Stimulated activated naive CD4-positive, alpha-beta T cell treated with Interleukin-2 at 50 U/mL for 16 hours (primary cell): ENCODE results near the gene CLMN.

Experiments
- DNase-seq: peaks from one replicate; lab custom pipeline; 2025; lab: John Stamatoyannopoulos, UW

CLMN gene

DNA sequence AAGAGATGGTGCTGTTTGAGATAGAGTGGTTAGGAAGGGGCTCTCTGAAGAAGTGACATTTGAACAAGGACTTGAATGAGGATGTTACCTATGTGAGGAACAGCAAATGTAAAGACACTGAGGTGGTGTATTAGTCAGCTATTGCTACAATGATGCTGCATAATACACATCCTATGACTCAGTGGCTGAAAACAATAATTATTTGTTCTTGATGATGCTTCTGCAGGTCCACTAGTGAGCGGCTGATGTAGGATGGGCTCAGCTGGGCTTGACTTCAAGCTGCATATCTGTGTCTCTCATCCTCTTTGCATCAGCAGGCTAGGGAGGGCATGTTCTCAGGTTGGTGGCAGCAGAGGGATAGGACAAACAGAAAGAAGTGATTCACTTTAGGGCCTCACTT, 21.4 kb upstream of the CLMN start:
- no peak for DNase-seq

DNA sequence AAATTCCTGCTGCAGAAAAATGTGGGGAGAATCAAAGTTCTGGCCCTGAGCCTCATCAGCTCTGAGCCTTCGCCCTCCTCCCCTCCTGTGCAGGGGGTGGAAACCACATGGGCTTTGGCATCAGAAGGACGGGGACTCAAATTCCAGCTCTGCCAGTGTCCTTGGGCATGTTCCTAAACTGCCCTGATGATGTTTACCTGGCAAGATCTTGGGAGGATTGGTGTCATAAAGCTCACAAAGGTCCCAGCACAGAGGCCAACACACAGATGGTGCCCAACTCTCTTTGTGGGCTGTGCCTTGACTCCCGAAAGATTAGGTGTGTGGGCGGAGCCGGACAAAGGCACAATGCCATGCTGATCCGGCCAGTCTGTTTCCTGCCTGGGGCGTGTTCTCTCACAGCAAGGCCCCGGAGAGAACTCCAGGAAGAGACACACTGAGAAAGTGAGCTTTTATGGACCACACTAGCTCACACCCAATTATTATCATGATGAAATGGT, 20.5 kb upstream of the CLMN start:
- no peak for DNase-seq

DNA sequence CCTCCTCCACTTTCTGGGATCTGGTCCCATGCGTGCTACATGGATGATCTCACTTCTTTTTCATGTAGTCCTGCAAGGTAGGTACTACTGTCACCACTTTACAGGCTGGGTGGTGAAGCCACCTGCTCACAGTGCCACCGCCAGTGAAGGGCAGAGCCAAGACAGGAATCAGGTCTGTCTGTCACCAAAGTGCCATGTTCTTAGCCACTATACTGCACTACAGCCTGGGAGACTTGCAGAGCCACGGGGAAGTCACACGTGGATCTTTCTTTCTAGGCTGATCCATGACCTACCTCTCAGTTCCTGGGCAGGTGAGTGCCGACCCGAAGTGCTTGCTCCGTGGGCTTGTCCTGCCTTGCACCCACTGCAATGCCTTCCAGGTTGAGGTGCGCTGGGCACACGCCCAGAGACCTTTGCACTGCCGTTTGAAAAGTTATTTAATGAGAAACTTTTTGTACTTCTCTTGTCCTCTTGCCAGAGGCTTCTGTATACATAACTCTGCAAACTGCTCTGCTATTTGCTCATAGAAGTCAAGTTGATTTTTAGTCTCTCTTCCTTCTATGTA, 19.7 kb upstream of the CLMN start:
- DNase-seq, result no peak

DNA sequence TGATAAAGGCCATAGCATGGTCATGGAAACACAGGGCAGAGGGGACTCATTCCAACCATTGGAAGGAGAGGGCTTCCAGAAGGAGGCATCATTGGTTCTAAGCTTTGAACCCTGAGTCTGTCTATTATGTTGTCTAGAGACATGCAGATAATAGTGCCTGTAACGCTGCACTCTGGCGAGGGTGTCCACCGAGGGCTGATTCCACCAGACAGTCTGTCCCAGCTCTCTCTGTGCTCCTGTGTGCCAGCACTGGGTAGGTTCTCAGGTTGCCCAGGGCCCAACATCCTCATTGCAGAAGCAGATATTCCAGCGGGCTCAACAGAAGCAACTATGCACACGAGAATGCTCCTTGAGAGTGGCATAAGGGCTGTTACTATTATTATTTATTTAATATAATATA, 18.7 kb upstream of the CLMN start:
- no peak for DNase-seq

DNA sequence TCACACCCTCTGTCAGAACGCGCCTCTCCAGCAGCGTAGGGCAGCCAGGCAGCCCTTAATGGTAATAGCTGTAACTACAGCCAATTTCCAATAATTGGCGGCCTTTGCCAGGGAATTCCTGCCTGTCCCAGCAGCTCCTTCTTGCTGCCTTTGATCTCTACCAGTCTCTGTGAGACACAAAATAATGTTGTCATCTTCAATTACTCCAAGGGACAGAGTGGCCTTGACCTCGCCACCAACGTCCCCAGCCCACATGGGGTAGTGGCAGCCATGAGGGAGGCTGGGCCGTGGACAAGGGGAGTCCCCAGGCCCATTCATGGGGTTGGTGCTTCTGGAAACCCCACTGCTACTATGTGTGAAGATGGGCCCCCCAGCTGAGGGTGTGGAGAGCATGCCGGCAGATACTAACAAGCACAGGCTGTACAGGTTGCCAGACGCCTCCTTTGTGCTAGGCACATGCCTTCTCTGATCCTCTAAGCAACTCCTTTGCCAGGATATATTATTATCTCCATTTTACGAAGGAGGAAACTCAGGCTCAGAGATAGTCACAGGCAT, 17.4 kb upstream of the CLMN start:
- DNase-seq, result no peak

DNA sequence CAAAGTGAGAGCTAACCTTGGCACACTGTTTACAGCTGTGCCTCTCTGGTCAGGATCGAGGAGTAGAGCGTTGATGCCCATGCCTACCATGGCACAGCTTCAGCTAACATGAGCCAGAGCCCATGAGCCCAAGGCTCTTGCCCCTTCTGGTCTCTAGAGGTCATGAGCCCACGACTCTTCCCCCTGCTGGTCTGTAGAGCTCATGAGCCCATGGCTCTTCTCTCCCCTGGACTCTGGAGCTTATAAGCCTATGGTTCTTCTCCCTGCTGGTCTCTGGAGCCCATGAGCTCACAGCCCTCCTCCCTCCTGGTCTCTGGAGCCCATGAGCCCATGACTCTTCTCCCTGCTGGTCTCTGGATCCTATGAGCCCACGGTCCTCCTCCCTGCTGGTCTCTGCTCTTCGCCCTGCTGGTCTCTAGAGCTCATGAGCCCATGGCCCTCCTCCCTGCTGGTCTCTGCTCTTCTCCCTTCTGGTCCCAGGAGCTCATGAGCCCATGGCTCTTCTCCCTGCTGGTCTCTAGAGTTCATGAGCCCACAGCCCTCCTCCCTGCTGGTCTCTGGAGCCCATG, 16.6 kb upstream of the CLMN start:
- no peak for DNase-seq

DNA sequence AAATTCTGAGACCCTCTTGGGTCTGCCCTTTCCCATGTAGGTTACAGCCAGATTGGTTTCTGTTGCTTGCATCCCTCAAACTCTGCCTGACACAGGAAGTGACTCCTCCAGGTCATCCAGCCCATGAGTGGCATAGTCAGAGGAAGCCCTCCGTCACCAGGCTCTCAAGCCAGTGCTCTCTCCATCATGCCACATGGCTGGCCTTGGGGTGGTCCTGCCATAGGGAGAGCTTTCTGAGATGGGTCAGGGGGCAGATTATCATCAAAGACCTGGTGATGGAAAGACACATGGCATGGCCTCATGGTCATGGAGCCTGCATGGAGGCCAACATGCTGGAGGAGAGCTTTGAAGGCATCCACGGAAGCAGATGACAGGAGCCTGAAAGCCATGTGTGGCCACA, 15.4 kb upstream of the CLMN start:
- DNase-seq, result no peak

DNA sequence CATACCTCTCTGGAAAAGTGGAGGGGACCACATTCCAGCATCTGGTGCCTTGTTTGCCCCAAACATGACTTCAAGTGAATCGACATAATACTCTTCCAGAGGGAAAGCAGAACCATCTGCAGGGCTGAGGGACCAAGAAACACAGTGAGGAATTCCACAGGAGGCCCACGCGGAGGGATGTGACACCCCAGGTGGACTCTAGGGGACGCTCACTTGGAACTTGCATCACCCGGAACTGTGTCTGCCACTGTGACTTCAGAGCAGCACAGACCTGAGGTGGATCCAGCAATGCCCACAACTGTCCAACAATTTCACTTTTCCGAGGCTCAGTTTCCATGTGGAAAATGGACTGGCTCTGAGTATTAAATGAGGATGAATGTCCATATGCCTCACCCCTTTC, 14.3 kb upstream of the CLMN start:
- DNase-seq, result no peak

DNA sequence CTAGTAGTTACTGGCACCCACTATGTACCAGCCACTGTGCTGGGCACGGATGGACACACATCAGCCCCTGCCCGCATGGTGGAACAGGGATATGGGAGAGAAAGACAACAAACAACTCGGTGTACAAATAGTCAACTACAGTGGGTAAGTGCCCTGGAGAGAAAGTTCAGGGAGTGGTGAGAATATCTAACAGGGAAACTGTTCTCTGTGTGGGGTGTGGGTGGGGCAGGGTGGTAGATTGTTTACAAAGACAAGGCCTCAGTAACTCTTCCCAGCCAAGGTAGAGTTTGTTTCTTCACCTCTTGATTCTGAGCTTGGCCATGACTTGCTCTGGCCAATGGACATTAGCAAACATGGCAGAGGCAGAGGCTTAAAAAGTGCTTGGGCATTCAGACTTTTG, 12.9 kb upstream of the CLMN start:
- DNase-seq, result no peak

DNA sequence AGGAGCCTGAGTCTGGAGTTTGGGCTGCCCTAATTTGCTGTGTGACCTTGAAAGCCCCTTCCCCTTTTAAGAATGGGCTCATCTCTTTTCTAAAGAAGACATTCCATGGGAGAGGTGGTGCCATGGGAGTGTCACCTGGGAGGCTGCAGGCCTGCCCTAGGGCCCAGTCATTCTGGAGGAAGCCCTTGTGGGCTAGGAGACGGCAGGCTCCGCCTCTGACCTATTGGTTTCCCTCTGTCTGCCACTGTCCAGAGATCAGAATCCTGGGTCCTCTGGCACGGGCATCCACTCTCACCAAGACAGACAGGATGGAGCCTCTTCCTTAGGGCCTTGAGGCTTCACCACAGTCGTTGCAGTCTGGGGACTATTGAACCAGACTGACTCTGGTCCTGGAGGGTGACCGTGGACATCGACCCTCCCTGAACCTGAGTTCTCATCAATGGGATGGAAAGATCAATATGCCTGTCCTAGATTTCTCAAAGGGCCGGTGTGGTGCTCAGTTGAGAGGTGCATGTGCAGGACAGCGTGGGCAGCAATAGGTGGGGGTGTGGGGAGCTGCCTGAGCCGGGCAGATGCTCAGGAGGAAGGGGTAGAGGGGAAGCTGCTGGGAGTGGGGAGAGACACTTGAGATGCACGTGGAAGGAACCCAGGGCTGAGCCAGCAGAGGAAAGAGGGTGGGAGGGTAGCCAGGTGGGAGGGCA, 12.2 kb upstream of the CLMN start:
- no peak for DNase-seq

DNA sequence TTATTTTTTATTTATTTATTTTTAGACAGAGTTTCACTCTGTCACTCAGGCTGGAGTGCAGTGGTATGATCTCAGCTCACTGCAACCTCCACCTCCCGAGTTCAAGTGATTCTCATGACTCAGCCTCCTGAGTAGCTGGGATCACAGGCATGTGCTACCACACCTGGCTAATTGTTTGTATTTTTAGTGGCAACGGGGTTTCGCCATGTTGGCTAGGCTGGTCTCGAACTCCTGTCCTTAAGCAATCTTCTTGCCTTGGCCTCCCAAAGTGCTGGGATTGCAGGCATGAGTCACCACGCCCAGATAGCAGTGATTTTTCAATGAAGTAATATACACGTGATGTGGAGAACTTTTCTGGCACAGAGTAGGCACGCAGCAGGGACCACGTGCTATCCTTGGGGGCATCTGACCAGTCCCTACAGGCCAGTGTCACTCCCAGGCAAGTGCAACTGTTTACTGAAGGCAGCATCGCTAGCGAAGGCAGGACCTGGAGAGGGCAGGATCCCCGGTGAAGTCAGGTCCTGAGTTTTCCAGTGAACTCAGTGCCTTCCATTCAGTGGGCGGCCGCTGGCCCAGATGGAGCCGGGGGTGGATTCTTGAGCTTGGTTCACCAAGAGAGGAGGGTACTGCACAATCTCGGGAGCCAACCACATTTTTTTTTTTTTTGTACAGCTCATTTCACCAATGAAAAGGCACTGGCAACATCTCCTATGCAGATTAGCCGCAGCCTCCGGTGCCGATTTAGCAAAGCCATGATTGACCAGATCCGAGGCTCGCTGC, 11.1 kb upstream of the CLMN start:
- DNase-seq, result no peak

DNA sequence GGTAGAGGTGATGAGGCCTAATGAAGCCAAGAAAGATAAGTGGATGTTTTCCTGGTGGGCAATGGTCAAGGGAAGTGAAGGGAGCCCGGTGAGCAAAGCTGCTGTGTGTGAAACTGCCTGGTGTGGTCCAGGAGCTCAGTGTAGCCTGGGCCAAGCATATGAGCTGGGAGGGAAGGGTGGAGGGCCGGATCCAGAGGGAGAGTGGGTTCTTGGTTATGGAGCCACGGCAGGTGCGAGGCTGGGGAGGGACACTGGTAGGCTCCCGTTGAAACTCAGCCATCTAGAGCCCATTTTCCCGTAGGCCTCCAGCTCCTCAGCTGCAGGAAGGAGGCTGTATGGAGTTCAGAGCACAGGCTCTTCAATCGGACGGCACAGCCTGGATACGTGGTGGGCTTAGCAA, 10.2 kb upstream of the CLMN start:
- DNase-seq, result no peak

DNA sequence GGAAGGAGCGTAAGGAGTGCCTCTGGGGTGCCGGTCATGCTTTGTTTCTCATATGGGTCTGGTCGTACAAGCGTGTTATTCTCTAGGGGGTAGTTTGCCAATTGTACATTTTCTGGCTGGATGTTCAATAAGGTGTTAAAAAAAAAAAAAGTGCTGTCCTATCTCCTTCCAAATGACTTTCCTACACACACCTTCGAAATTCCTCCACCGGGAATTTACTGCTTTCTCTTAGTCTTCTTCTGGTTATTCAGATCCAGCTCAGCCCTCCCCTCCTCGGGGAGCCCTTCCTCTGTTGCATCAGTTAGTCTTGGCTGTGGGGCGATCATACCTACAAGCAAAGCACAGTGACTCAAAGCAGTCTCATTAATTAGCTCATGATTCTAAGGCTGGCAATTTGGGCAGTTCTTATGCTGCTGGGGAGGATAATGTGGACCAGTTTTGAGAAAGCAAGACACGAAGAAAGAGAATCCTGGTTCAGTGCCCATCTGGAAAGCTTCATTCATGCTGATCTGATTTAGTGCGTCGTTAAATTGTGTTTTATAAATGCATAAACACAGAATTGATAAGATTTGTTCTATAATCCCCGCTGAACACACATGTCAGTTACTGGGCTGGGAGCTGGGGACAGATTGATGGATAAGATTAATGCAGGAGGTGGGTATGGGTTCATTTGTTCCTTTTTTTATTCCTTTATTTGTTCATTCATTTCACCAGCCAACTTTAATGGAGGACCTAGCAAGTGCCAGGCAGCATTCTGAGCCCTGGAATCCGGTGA, 9.2 kb upstream of the CLMN start:
- no peak for DNase-seq

DNA sequence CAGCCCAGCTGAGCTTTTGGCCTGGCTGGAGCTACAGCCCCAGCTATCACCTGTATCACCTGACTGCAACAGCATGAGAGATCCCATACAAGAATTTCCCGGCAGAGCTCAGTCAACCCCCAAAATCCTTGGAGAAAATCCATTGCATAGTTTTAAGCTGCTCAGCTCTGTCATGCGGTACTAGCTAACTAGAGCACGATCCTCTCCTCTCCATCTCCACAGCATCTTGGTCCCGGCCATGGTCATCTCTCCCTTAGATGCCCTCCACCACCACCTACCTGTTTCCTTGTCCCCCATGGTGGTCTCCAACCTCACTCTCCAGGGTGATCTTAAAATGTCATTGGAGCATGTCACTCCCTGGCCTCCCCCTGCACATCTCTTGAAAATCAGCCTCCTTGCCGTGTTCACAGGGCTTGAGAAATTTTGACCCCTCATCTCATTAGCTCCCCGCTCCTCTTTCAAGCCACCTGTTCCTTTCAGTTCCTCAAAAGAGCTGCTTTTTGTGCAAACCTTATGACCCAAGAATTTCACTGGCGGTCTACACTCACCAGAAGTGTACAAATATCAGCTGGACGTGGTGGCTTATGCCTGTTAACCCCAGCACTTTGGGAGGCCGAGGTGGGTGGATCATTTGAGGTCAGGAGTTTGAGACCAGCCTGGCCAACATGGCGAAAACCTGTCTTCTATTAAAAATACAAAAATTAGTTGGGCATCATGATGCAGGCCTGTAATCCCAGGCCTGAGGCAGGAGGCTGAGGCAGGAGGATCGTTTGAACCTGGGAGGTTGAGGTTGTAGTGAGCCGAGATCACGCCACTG, 8.1 kb upstream of the CLMN start:
- no peak for DNase-seq

DNA sequence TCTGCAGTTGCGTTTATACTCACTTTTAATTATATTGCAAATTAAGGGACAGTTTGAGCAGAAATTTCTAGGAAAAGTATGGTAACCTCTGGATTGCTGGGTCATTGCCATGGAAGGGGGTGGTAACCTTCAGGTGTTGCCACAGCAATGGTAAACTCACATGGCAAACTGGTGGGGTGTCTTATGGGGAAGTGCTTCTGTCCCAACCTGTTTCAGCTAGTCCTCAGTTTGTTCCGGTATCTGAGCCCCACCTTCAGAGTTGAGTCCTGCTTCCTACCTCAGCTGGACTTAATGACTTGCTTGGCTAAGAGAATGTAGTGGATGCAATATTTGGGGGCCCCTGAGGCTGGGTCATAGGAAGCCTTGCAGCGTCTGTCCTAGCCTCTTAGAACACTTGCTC, 7.3 kb upstream of the CLMN start:
- DNase-seq, result no peak

DNA sequence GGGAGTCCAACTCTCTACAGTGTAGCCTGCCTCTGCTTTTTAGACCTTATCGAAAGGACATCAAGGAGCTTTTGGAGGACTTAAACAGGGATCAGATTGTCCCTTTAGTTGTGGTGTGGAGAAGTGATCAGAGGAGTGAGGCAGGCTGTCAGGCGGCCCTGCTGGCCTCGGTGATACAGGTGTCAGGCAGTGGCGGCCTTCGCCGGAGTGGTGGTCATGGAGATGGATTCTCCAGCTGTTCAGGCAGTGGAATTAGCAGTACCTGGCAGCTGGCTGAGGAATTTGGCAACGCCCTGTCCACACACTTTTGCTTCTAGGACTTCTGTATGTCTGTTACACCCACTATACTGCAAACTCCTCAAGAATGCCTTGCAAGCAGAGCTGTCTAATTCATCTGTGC, 4.2 kb upstream of the CLMN start:
- no peak for DNase-seq

DNA sequence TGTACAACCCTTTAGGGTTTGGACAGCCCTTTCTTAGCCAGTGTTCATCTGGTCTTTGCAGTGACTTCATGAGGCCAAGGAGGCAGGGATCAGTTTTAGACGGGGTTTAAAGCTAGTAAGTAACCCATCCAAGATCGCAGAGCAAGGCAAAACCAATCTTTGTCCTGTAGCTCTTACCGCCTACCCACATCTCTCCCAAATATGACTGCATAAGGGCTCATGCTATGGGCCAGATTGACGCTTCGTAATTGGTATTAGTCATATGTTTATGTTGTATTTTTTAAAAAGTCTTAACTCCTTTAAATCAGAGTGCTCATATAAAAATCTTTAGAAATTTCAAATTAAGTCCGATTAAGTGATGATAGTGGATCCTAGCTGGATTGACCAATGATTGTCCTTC, 3.7 kb upstream of the CLMN start:
- no peak for DNase-seq

DNA sequence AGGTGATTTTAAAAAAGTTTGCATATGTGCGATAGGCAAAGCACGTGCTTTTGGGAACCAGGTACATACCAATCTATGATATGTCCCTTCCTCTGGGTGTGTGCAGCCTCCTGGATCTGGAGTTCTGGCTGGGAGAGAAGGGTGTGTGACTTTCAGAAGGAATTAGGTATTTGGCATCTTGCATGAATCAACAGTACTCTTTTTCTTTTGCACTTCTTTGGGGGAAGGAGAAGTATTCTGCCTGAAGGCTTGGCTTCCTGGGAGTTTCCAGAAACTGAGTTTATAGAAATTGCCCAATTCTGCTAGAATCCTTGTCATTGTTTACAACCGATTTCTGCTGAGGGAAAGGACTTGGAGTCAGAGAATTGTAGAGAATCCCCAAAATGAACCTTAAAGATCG, 2.9 kb upstream of the CLMN start:
- no peak for DNase-seq

DNA sequence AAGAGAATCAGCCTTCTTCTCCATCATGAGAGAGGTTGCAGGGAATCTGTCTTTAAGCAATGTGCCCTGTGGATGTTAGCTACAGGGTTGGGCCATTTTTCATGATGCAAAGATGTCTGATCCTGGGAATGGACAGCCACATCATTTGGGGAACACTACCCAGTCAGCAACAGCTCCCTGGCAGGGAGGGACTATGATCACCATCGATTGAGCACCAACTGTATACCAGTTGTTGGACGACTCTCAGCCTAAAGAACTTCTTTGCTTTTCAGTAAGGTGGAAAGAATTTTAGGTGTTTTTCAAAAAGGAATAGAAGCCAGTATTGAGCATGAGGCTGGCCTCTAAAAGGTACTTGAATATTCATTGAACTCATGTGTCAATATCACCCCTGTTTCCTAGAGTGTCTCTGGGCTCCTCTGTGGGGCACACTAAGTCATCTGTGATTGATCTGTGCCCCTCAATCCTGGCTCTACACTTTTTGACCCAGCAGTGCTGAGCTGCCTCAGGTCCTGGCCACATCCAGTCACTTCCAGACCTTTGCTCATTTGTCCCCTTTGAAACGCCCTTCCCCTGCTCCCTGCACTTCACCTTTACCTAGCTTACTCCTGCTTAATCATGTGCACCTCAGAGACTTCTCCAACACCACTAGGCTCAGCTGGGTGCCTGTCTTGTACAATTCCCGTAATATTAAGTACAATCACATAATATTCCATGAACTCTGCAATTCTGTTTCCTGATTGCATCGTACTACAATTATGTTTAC, 2.2 kb upstream of the CLMN start:
- DNase-seq, result no peak

DNA sequence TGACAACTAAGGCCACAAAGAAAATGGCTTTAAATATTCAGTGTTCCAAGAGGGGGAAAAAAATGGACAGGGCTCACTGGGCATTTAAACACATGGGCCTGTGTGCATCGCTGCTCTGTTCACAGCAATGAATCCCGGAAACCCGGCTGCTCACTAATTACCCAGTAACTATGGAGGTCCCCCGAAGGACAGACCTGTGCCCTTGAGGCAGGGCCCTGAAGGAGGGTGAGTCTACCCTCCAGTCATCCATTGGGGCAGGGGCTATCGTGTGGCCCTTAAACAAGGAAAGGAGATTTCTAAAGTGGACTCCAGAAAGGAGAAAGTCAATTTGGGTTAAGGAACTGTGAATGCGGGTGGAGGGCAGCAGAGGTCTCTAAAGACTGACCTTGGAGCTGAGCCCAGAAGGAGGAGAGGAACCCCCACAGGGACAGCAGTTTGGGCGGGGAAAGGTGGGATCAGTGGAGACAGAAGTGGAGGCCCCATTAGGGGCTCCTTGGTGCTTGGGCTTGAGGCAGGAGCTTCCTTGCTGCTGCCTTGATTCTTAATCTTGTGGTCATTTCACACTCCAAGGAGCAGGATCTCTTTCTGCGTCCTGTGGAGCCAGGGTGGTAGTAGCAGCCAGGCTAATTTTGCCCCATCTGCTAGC, 1.4 kb upstream of the CLMN start:
- DNase-seq, result no peak
